ENCODE results near the gene CDH3. TPM values are rescaled to one million over a fixed set of nuclear protein-coding genes. Genes with fewer than 3 reads are reported as not detected.

The CDH3 gene
- total and polyA plus RNA-seq, 2 of the 8 experiments (the other 6 are each of a cell fraction or from before 2014, with no cell fraction given): 146 to 171 TPM

DNA sequence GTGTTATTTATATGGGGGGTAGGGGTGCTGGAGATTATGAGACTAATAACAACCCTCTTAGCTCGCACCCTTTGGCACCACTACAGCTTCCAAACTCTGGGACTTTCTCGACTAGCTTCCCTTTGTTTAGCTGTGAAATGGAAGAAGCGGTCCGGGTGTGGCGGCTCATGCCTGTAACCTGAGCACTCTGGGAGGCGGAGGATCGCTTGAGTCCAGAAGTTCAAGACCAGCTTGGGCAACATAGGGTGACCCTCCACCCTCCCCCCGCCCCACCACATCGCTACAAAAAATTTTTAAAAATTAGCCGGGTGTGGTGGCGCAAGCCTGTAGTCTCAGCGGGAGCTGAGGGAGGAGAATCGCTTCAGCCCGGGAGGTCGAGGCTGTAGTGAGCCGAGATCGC, 814 bp upstream of the CDH3 start:
- no peak overlapping the region for H3K56ac ChIP-seq (replicated peaks; ENCODE audit: insufficient read length, low read depth, low read length)
- no peak overlapping the region for H2BK120ac ChIP-seq (replicated peaks; ENCODE audit: low read depth, low read length)
- no peak overlapping the region for H3K14ac ChIP-seq (ENCODE audit: insufficient read length)
- H2AK5ac ChIP-seq (ENCODE audit: low read depth, low read length): no peak overlapping the region
- FAIRE-seq (no peak), DNase-seq (ENCODE audit: low read depth in 1 of 2, low spot score in 2 of 2) (peak in 1 of 2 experiments; percentile 57)
- H4K8ac ChIP-seq (ENCODE audit: extremely low read depth, insufficient read depth, low read length): 0 out of 2 replicates have a peak overlapping the region, but pooled peaks have one; percentile 39
- peaks cover 15 to 33% of the 10 kb centered on the region in 2 experiments for H3K79me2 ChIP-seq (ENCODE audit: control insufficient read depth in 1 of 2, insufficient read depth in 2 of 2, low read length in 2 of 2)
- H3K27ac ChIP-seq (ENCODE audit: low read depth, low read length): no peak overlapping the region
- H3K27me3 ChIP-seq (replicated peaks in 1 of 4; ENCODE audit: control insufficient read depth in 3 of 4, extremely low read depth in 1 of 4, insufficient read depth in 3 of 4, low read length in 3 of 4): peaks cover 0 to 11% (median 10%) of the 10 kb centered on the region in 4 experiments; a peak in 4 of 7 replicates
- peaks cover 6% of the 10 kb centered on the region; the same call in 1 of the 2 replicates for H3K79me1 ChIP-seq (ENCODE audit: low read depth, low read length)
- no peak overlapping the region; the same call in 1 of the 2 replicates for H2BK15ac ChIP-seq (ENCODE audit: low read length)
- no peaks in the 10 kb centered on the region for H3K9me3 ChIP-seq (ENCODE audit: insufficient read depth in 2 of 2, low read depth in 1 of 2, low read length in 1 of 2)
- H3K4me1 ChIP-seq (replicated peaks in 1 of 4; ENCODE audit: control insufficient read depth in 3 of 4, insufficient read depth in 4 of 4, low read length in 3 of 4): peaks cover 9 to 19% (median 14%) of the 10 kb centered on the region in 4 experiments
- H2BK5ac ChIP-seq (ENCODE audit: low read depth, low read length): no peak overlapping the region
- CTCF ChIA-PET (ENCODE audit: partially characterized antibody): interaction anchor here (0.6 to 1.7 kb wide), 6 partner anchors 12 to 491 kb away, joined by 3 to 16 read pairs (median 4); no protein-coding TSS in a partner anchor
- no peak overlapping the region for H2AFZ ChIP-seq (ENCODE audit: low read length)
- no peak overlapping the region; a peak in 1 of 7 replicates for H3K9ac ChIP-seq (replicated peaks in 1 of 4; ENCODE audit: extremely low read depth in 1 of 4, low read depth in 3 of 4, low read length in 3 of 4)
- TF ChIP-seq CBX5 (IDR thresholded peaks at IDR 0.05; ENCODE audit: low read depth, low read length) (no peak), RNF2 (IDR thresholded peaks at IDR 0.05; ENCODE audit: borderline replicate concordance, low read depth, low read length, missing control alignments, poor library complexity, severe bottlenecking) (peak; percentile 12), POU5F1 (IDR thresholded peaks at IDR 0.05; ENCODE audit: low read depth, low read length) (no peak), TAF1 (IDR thresholded peaks at IDR 0.05; ENCODE audit: low read depth, low read length) (0 out of 2 replicates have a peak, but pooled peaks have one; percentile 27), TBP (IDR thresholded peaks at IDR 0.05; ENCODE audit: low read depth, low read length) (no peak)
- TF ChIP-seq, protein P1, sequence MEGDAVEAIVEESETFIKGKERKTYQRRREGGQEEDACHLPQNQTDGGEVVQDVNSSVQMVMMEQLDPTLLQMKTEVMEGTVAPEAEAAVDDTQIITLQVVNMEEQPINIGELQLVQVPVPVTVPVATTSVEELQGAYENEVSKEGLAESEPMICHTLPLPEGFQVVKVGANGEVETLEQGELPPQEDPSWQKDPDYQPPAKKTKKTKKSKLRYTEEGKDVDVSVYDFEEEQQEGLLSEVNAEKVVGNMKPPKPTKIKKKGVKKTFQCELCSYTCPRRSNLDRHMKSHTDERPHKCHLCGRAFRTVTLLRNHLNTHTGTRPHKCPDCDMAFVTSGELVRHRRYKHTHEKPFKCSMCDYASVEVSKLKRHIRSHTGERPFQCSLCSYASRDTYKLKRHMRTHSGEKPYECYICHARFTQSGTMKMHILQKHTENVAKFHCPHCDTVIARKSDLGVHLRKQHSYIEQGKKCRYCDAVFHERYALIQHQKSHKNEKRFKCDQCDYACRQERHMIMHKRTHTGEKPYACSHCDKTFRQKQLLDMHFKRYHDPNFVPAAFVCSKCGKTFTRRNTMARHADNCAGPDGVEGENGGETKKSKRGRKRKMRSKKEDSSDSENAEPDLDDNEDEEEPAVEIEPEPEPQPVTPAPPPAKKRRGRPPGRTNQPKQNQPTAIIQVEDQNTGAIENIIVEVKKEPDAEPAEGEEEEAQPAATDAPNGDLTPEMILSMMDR (IDR thresholded peaks at IDR 0.05; ENCODE audit: control extremely low read depth in 1 of 3, insufficient read depth in 1 of 3, low read depth in 1 of 3, low read length in 3 of 3): no peak
- TF ChIP-seq, protein P2, sequence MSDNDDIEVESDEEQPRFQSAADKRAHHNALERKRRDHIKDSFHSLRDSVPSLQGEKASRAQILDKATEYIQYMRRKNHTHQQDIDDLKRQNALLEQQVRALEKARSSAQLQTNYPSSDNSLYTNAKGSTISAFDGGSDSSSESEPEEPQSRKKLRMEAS (IDR thresholded peaks at IDR 0.05): no peak
- H3K23me2 ChIP-seq (ENCODE audit: low read depth, low read length): peaks cover 17% of the 10 kb centered on the region
- no peak overlapping the region for H3K4ac ChIP-seq (replicated peaks; ENCODE audit: insufficient read length, low read depth, low read length)
- H3K4me3 ChIP-seq (ENCODE audit: extremely low read depth in 1 of 4, insufficient read depth in 2 of 4, low read depth in 3 of 4, low read length in 4 of 4): peak overlapping the region; percentile 90 to 97 (median 90)
- H3K4me2 ChIP-seq (ENCODE audit: insufficient read depth in 1 of 2, low read depth in 2 of 2, low read length in 2 of 2): peak overlapping the region; percentile 84 to 98
- no peak overlapping the region for H3K23ac ChIP-seq (ENCODE audit: insufficient read length)
- POLR2A ChIA-PET (ENCODE audit: partially characterized antibody): interaction anchor here (0.6 to 7.7 kb wide), 17 partner anchors 9 to 119 kb away, joined by 3 to 81 read pairs (median 8); no protein-coding TSS in a partner anchor
- no peak overlapping the region for H2BK20ac ChIP-seq (ENCODE audit: low read length)
- H3K18ac ChIP-seq (ENCODE audit: extremely low read depth, low read length): peak overlapping the region; percentile 83
- H4K20me1 ChIP-seq (replicated peaks in 1 of 2; ENCODE audit: control insufficient read depth in 1 of 2, insufficient read depth in 2 of 2, low read length in 2 of 2): peaks cover 4% of the 10 kb centered on the region in 2 experiments
- WGBS, 2 experiments (ENCODE audit: extremely low coverage in 1 of 2, insufficient coverage in 1 of 2, insufficient read length in 1 of 2, insufficient replicate concordance in 2 of 2, low coverage in 1 of 2, low lambda C conversion rate in 2 of 2, missing lambda C conversion rate in 1 of 2): 15% methylated on average over 10 of the region's 17 CpGs; no CpG with 5 or more reads in 1 of the 2 experiments
- no peak overlapping the region for H4K5ac ChIP-seq (ENCODE audit: insufficient read length, low read depth, low read length)
- H2BK12ac ChIP-seq (ENCODE audit: low read depth, low read length): no peak overlapping the region
- H4K91ac ChIP-seq (replicated peaks; ENCODE audit: insufficient read length, low read length): no peak overlapping the region
- peaks cover 0 to 9% (median 0%) of the 10 kb centered on the region in 4 experiments; a peak in 2 of 8 replicates for H3K36me3 ChIP-seq (ENCODE audit: control insufficient read depth in 2 of 4, insufficient read depth in 4 of 4, low read length in 3 of 4)
